HG03045 (cell line): ENCODE data around the gene MC5R.

ENCODE experiments used
- ATAC-seq: cut with Tn5 transposase; IDR thresholded peaks from one replicate; pipeline ENCODE4 v1.9.1; 2021; ENCODE audit warnings: mild to moderate bottlenecking, moderate library complexity; ENCODE audit not compliant: unreplicated experiment

MC5R gene

GRCh38 chr18:13823707-13824395 is at the start of gene MC5R:
MC5R (plus strand) TSS chr18:13824149; CDS start chr18:13825766, 1,617 bp downstream.
- peak; percentile 82 for ATAC-seq

GRCh38 chr18:13775058-13775457 is 48.9 kb upstream of the MC5R start:
- ATAC-seq = no peak

- ATAC-seq = no peak
These were observed 32.8 kb upstream of the MC5R start for GRCh38 chr18:13791181-13791580.

- no peak for ATAC-seq
These were observed 30.1 kb upstream of the MC5R start for GRCh38 chr18:13793819-13794218.

GRCh38 chr18:13796515-13796914 is 27.4 kb upstream of the MC5R start:
- ATAC-seq = no peak

- ATAC-seq = no peak
These were observed 26.8 kb upstream of the MC5R start for GRCh38 chr18:13797157-13797611.

GRCh38 chr18:13799396-13799795 is 24.6 kb upstream of the MC5R start:
- ATAC-seq = no peak

GRCh38 chr18:13800505-13801259 is 23.3 kb upstream of the MC5R start:
- ATAC-seq = peak; percentile 53

GRCh38 chr18:13801260-13801601 is 22.7 kb upstream of the MC5R start:
- ATAC-seq = no peak

GRCh38 chr18:13804305-13804704 is 19.6 kb upstream of the MC5R start:
- ATAC-seq = no peak

- no peak for ATAC-seq
These were observed 15.5 kb upstream of the MC5R start for GRCh38 chr18:13808294-13809042.

- no peak for ATAC-seq
These were observed 14.9 kb upstream of the MC5R start for GRCh38 chr18:13809043-13809430.

- no peak for ATAC-seq
These were observed 14.3 kb upstream of the MC5R start for GRCh38 chr18:13809531-13810255.

- no peak for ATAC-seq
These were observed 12.9 kb upstream of the MC5R start for GRCh38 chr18:13810950-13811485.

GRCh38 chr18:13811993-13812392 is 12.0 kb upstream of the MC5R start:
- ATAC-seq = no peak

- peak; percentile 73 for ATAC-seq
These were observed 10.6 kb upstream of the MC5R start for GRCh38 chr18:13813271-13813849.

GRCh38 chr18:13826209-13826608 is 2.3 kb downstream of the MC5R start:
- no peak for ATAC-seq

GRCh38 chr18:13831864-13832508 is 8.0 kb downstream of the MC5R start:
- ATAC-seq = no peak

GRCh38 chr18:13834496-13835015 is 10.6 kb downstream of the MC5R start:
- no peak for ATAC-seq

GRCh38 chr18:13835202-13835601 is 11.3 kb downstream of the MC5R start:
- no peak for ATAC-seq
